ENCODE data around the gene IL1RN.

Gene IL1RN

GRCh38 chr2:113175042-113175628, 47.7 kb downstream of the IL1RN start:
- DNase-seq (ENCODE audit: low spot score) = no peak

GRCh38 chr2:113175736-113176695, 48.6 kb downstream of the IL1RN start:
- no peak for DNase-seq (ENCODE audit: low spot score)

GRCh38 chr2:113176696-113177355, 49.4 kb downstream of the IL1RN start:
- DNase-seq (ENCODE audit: low spot score) = no peak

- no peak for DNase-seq (ENCODE audit: low spot score)
These were observed 50.8 kb downstream of the IL1RN start for GRCh38 chr2:113178069-113178746.

- DNase-seq (ENCODE audit: low spot score) = no peak
These were observed 51.5 kb downstream of the IL1RN start for GRCh38 chr2:113178891-113179290.

GRCh38 chr2:113179446-113180045, 52.1 kb downstream of the IL1RN start:
- DNase-seq (ENCODE audit: low spot score) = no peak

- DNase-seq (ENCODE audit: low spot score) = no peak
These were observed 52.9 kb downstream of the IL1RN start for GRCh38 chr2:113180131-113180946.

- no peak for DNase-seq (ENCODE audit: low spot score)
These were observed 54.1 kb downstream of the IL1RN start for GRCh38 chr2:113181258-113182051.

- no peak for DNase-seq (ENCODE audit: low spot score)
These were observed 55.3 kb downstream of the IL1RN start for GRCh38 chr2:113182471-113183260.

GRCh38 chr2:113183264-113183663, 55.9 kb downstream of the IL1RN start:
- DNase-seq (ENCODE audit: low spot score) = no peak

All from cerebellar cortex (tissue), 1 donor.